Adrenal gland (tissue), 12 donors: ENCODE measurements around the gene MMP15. TPM values are rescaled to one million over a fixed set of nuclear protein-coding genes. Genes with fewer than 3 reads are reported as not detected.

Source experiments
- DNase-seq, 7 donors: peaks; one replicate each; pipeline ENCODE4 v3.0.0-alpha.2; 2019 to 2020
- H3K27ac ChIP-seq, 5 donors: fragments of 200-600 bp; sonication (generic) in 4 of 5; 1 replicate in 3 of 5; 2 replicates in 2 of 5; pipeline versions ENCODE4 v1.5.1 to v1.8.0; 2016 to 2020; ENCODE audit warnings: mild to moderate bottlenecking in 1 of 5
- H3K27me3 ChIP-seq: fragments of 200-600 bp; 2 replicates; pipeline ENCODE4 v1.8.0; 2021
- H3K36me3 ChIP-seq, 2 donors: fragments of 200-600 bp; replicated peaks in 1 of 2; 1 replicate in 1 of 2; 2 replicates in 1 of 2; pipeline versions ENCODE4 v1.5.1 to v1.8.0; 2018 to 2022
- H3K4me1 ChIP-seq, 2 donors: fragments of 200-600 bp; replicated peaks in 1 of 2; 1 replicate in 1 of 2; 2 replicates in 1 of 2; pipeline versions ENCODE4 v1.5.1 to v1.8.0; 2018 to 2021
- H3K4me3 ChIP-seq, 4 donors: fragments of 200-600 bp; sonication (generic) in 3 of 4; one replicate each; pipeline ENCODE4 v1.5.1; 2016 to 2018
- H3K9me3 ChIP-seq, 3 donors: fragments of 200-600 bp; sonication (generic) in 1 of 3; replicated peaks in 1 of 3; 1 replicate in 2 of 3; 2 replicates in 1 of 3; pipeline versions ENCODE4 v1.5.1 to v1.8.0; 2016 to 2021
- CTCF ChIP-seq, 6 experiments: fragments of 450-650 bp in 4 of 6; fragments of 200-600 bp in 2 of 6; sonication (generic) in 1 of 6; IDR thresholded peaks; 1 replicate in 5 of 6; 2 replicates in 1 of 6; pipeline versions ENCODE4 v1.5.1 to v1.8.0; 2016 to 2021; ENCODE audit warnings: antibody characterized with exemption in 6 of 6, mild to moderate bottlenecking in 2 of 6, moderate library complexity in 1 of 6
- POLR2A ChIP-seq, 2 donors: fragments of 450-650 bp; IDR thresholded peaks; one replicate each; pipeline ENCODE4 v1.6.1; 2017; ENCODE audit warnings: antibody characterized with exemption in 2 of 2, mild to moderate bottlenecking in 2 of 2, moderate library complexity in 1 of 2
- WGBS, 4 donors: extraction: QIAGEN DNeasy Blood & Tissue Kit in 2 of 4; methylation state at CpG; one replicate each; pipeline versions ENCODE4 v1.1.5 to v1.1.7; 2013 to 2017; 5-methylcytosine and 5-hydroxymethylcytosine counted together
- intact Hi-C, 2 donors: fragments of 100-400 bp; cut with DNase I; formaldehyde crosslinking; loops; one replicate each; pipeline versions ENCODE4 v1.14.1 to v1.15.0; 2022 to 2023
- polyA plus RNA-seq, 3 donors: library from polyadenylated mRNA; stranded (reverse); fragments of 200-250 nt in 2 of 3; fragments of 350-450 nt in 1 of 3; fragmentation: Illumina TruSeq in 1 of 3; extraction: RNeasy Lipid Tissue Mini Kit (QIAGEN cat#74804) in 1 of 3; gene quantifications; one replicate each; pipeline ENCODE4 v1.2.3, GENCODE V29; 2013 to 2014
- total RNA-seq, 9 donors: library from RNA; depleted of rRNA in 4 of 9; stranded (reverse); fragments of >200 nt in 4 of 9; fragments of 120-200 nt in 1 of 9; fragmentation: NEBNext Ultra II Directional in 1 of 9; extraction: Animal tissue kit (Norgen Biotek cat#: 25700) in 1 of 9; gene quantifications; one replicate each; pipeline versions ENCODE4 v1.1.0 to v1.2.4, GENCODE V29; 2013 to 2023
- donor health status: healthy with polysubstance abuse.
- donor health status: Bipolar disorder and iron deficiency.
- donor health status: DM: yes; HTN: yes; CAD: no.
- donor health status: DM: no; HTN: no; CAD: no.
- donor health status: DM: no; HTN: no; CAD: no.
- donor health status: DM: yes; HTN: yes; CAD: no.

The MMP15 gene
- total and polyA plus RNA-seq, 12 donors, result 2.5 to 11.4 (median 7.2) TPM

- H3K9me3 ChIP-seq, result no peaks in the 10 kb centered on the region
- intact Hi-C loops, result loop anchor here in 1 of 2 donors (5.0 to 10.0 kb wide), 3 partner anchors 97 to 415 kb away; no protein-coding TSS in a partner anchor
- H3K4me3 ChIP-seq, result peak overlapping the region; percentile 7 to 98 (median 44)
- H3K4me1 ChIP-seq, result peaks cover 19 to 26% of the 10 kb centered on the region in 2 donors
- H3K27me3 ChIP-seq, result no peaks in the 10 kb centered on the region
- WGBS, 4 donors, result 10 to 15% (median 11%) methylated on average over 4 to 6 of the region's 6 CpGs
- H3K36me3 ChIP-seq, result peaks cover 0 to 30% of the 10 kb centered on the region in 2 donors
- TF ChIP-seq POLR2A (IDR thresholded peaks at IDR 0.05) (no peak), CTCF (IDR thresholded peaks at IDR 0.05) (no peak)
- H3K27ac ChIP-seq, result peak overlapping the region in 4 of 5 donors; percentile 43 to 92 (median 86)
- no peak for DNase-seq
These were observed 26.1 kb upstream of the MMP15 start for GRCh38 chr16:57999366-57999970.

- peak within 1 kb of the TSS; percentile 35 to 98 (median 53) for H3K4me3 ChIP-seq
- no peaks in the 10 kb centered on the region for H3K9me3 ChIP-seq
- peak in 1 of 7 donors; percentile 88 for DNase-seq
- WGBS, 4 donors, result 1% methylated on average over 62 to 95 of the region's 95 CpGs; no CpG with 5 or more reads in 2 of the 4 donors
- intact Hi-C loops, result loop anchor here (2.0 to 10.0 kb wide), 4 partner anchors 98 to 415 kb away; no protein-coding TSS in a partner anchor
- no peaks in the 10 kb centered on the region for H3K27me3 ChIP-seq
- H3K4me1 ChIP-seq, result peaks cover 19 to 33% of the 10 kb centered on the region in 2 donors
- TF ChIP-seq CTCF (IDR thresholded peaks at IDR 0.05) (peak in 1 of 6 experiments; percentile 1), POLR2A (IDR thresholded peaks at IDR 0.05) (peak in 1 of 2 donors; percentile 31)
- H3K36me3 ChIP-seq, result peaks cover 0 to 30% of the 10 kb centered on the region in 2 donors
- peak within 1 kb of the TSS; percentile 63 to 92 (median 83) for H3K27ac ChIP-seq
These were observed 25.4 kb upstream of the MMP15 start, which contains the start of gene ZNF319 for GRCh38 chr16:57999971-58000705. ZNF319 (minus strand) TSS chr16:58000672; CDS start chr16:57998265, 2,407 bp downstream.

- intact Hi-C loops, result loop anchor here in 1 of 2 donors (2.0 kb wide), 1 partner anchor 102 kb away; no protein-coding TSS in a partner anchor
- peak; percentile 84 to 91 (median 89) for DNase-seq
These were observed 24.6 kb upstream of the MMP15 start, which contains the start of gene USB1 for GRCh38 chr16:58000706-58001676. USB1 (plus strand) TSS chr16:58001407; CDS start chr16:58001484, 77 bp downstream.

More at GRCh38 chr16:58000706-58001676, 24.6 kb upstream of the MMP15 start, which contains the start of gene USB1:
- Histone ChIP-seq H3K4me1 (peaks cover 19 to 37% of the 10 kb centered on the region in 2 donors), H3K9me3 (no peaks in the 10 kb centered on the region), H3K27ac (peak within 1 kb of the TSS; percentile 63 to 92 (median 83)), H3K27me3 (no peaks in the 10 kb centered on the region), H3K4me3 (peak within 1 kb of the TSS; percentile 35 to 98 (median 53)), H3K36me3 (peaks cover 0 to 29% of the 10 kb centered on the region in 2 donors)
- 0 to 2% (median 0%) methylated on average over 10 to 81 of the region's 81 CpGs for WGBS, 4 donors
- TF ChIP-seq POLR2A (IDR thresholded peaks at IDR 0.05) (peak in 1 of 2 donors; percentile 71), CTCF (IDR thresholded peaks at IDR 0.05) (peak; percentile 20 to 78 (median 60))
